Measurements from ENCODE around the gene ZNF423. TPM values are rescaled to one million over a fixed set of nuclear protein-coding genes. Genes with fewer than 3 reads are reported as not detected.

Gene ZNF423
- total and polyA plus RNA-seq, 2 experiments from 2014 or later: 14.9 to 41.8 TPM

- H3K36me3 ChIP-seq (ENCODE audit: insufficient read depth): no peaks in the 10 kb centered on the region
- TF ChIP-seq ZNF331 (CRISPR knock-in tag; IDR thresholded peaks at IDR 0.05; ENCODE audit: low read depth): no peak
- peak; percentile 18 to 71; a peak in 3 of 4 replicates for TF ChIP-seq CTCF (conservative IDR thresholded peaks at IDR 0.05; ENCODE audit: low read depth in 2 of 2)
- H3K27me3 ChIP-seq (ENCODE audit: insufficient read depth): no peaks in the 10 kb centered on the region
- no peak overlapping the region for H3K4me3 ChIP-seq
- no peak overlapping the region for H3K4me3 Mint-ChIP-seq
- peak; percentile 94 for ATAC-seq
- peak; percentile 66 for DNase-seq (ENCODE audit: low spot score)
- H3K4me2 ChIP-seq: no peak overlapping the region
- H3K4me1 ChIP-seq (ENCODE audit: insufficient read depth): no peaks in the 10 kb centered on the region
- no peak overlapping the region for H2AFZ ChIP-seq
- H3K9me3 Mint-ChIP-seq: no peaks in the 10 kb centered on the region
- H3K9me2 ChIP-seq (ENCODE audit: insufficient read depth): no peaks in the 10 kb centered on the region
- H3K27ac Mint-ChIP-seq: no peak overlapping the region
- no peak overlapping the region for H3K27ac ChIP-seq (ENCODE audit: low read depth)
- H3K27me3 Mint-ChIP-seq (ENCODE audit: insufficient read depth, low read depth, poor library complexity): peaks cover 6% of the 10 kb centered on the region
- H3F3A ChIP-seq (replicated peaks; ENCODE audit: low read depth): no peaks in the 10 kb centered on the region
- no peaks in the 10 kb centered on the region for H4K20me1 ChIP-seq (replicated peaks; ENCODE audit: insufficient read depth)
- no peaks in the 10 kb centered on the region for H3K79me2 ChIP-seq (replicated peaks; ENCODE audit: insufficient read depth)
- H3K4me1 Mint-ChIP-seq: no peaks in the 10 kb centered on the region; the same call in 2 of the 3 replicates
- no peaks in the 10 kb centered on the region for H3K36me3 Mint-ChIP-seq (ENCODE audit: low read depth)
These were observed 342.9 kb downstream of the ZNF423 start for GRCh38 chr16:49513040-49513439.

- Mint-ChIP-seq H3K27me3 (ENCODE audit: insufficient read depth, low read depth, poor library complexity) (peaks cover 5% of the 10 kb centered on the region), H3K27ac (no peak overlapping the region), H3K4me1 (no peaks in the 10 kb centered on the region; the same call in 2 of the 3 replicates), H3K9me3 (no peaks in the 10 kb centered on the region), H3K4me3 (no peak overlapping the region), H3K36me3 (ENCODE audit: low read depth) (no peaks in the 10 kb centered on the region)
- DNase-seq (ENCODE audit: low spot score) (no peak), ATAC-seq (no peak)
- Histone ChIP-seq H3F3A (replicated peaks; ENCODE audit: low read depth) (no peaks in the 10 kb centered on the region), H3K4me1 (ENCODE audit: insufficient read depth) (no peaks in the 10 kb centered on the region), H3K4me2 (no peak overlapping the region), H3K27me3 (ENCODE audit: insufficient read depth) (no peaks in the 10 kb centered on the region), H2AFZ (no peak overlapping the region), H3K79me2 (replicated peaks; ENCODE audit: insufficient read depth) (no peaks in the 10 kb centered on the region), H4K20me1 (replicated peaks; ENCODE audit: insufficient read depth) (no peaks in the 10 kb centered on the region), H3K9me2 (ENCODE audit: insufficient read depth) (no peaks in the 10 kb centered on the region), H3K36me3 (ENCODE audit: insufficient read depth) (no peaks in the 10 kb centered on the region), H3K27ac (ENCODE audit: low read depth) (no peak overlapping the region), H3K4me3 (no peak overlapping the region)
- TF ChIP-seq CREB1 (CRISPR knock-in tag; IDR thresholded peaks at IDR 0.05; ENCODE audit: low read depth): no peak
- no peak for TF ChIP-seq EZH2phosphoT487 (IDR thresholded peaks at IDR 0.05; ENCODE audit: unreplicated experiment)
- no peak for TF ChIP-seq ZNF114 (CRISPR knock-in tag; IDR thresholded peaks at IDR 0.05)
- TF ChIP-seq ZNF462 (CRISPR knock-in tag; IDR thresholded peaks at IDR 0.05): no peak
- no peak for TF ChIP-seq EZH2 (IDR thresholded peaks at IDR 0.05; ENCODE audit: low read depth, unreplicated experiment)
- TF ChIP-seq POLR2AphosphoS5 (IDR thresholded peaks at IDR 0.05; ENCODE audit: low read depth): no peak
- no peak for TF ChIP-seq JUNB (IDR thresholded peaks at IDR 0.05; ENCODE audit: unreplicated experiment)
- TF ChIP-seq STAT1 (IDR thresholded peaks at IDR 0.05; ENCODE audit: unreplicated experiment): no peak
These were observed 345.1 kb downstream of the ZNF423 start for GRCh38 chr16:49510654-49511305.
